H1 (cell line): ENCODE measurements around the gene SLC6A12. TPM values are rescaled to one million over a fixed set of nuclear protein-coding genes. Genes with fewer than 3 reads are reported as not detected.

ENCODE experiments used
- KDM1A ChIP-seq: fragments of 200-600, 300-600 bp; sonication (generic); IDR thresholded peaks from 2 replicates; pipeline ENCODE4 v1.7.1; 2016; ENCODE audit warnings: mild to moderate bottlenecking, low read length, borderline replicate concordance
- polyA plus RNA-seq, 7 experiments: library from polyadenylated mRNA; depleted of rRNA in 3 of 7; stranded (reverse) in 5 of 7; unstranded in 2 of 7; fragments of >200 nt in 5 of 7; fragments of 200-250 nt in 2 of 7; gene quantifications; 1 replicate in 5 of 7; 2 replicates in 1 of 7; 4 replicates in 1 of 7; pipeline versions ENCODE4 v1.2.1 to v1.2.3, GENCODE V29; 2011 to 2013; ENCODE audit warnings: missing spikeins in 2 of 7, mixed read lengths in 2 of 7
- total RNA-seq: library from RNA; stranded (reverse); fragmentation: NEBNext Ultra II Directional; extraction: Animal tissue kit (Norgen Biotek cat#: 25700); gene quantifications from 2 replicates; pipeline ENCODE4 v1.2.1, GENCODE V29; 2021

The SLC6A12 gene
- total and polyA plus RNA-seq, 2 of the 8 experiments (the other 6 are each of a cell fraction or from before 2014, with no cell fraction given) = 0.70 to 1.1 TPM

DNA sequence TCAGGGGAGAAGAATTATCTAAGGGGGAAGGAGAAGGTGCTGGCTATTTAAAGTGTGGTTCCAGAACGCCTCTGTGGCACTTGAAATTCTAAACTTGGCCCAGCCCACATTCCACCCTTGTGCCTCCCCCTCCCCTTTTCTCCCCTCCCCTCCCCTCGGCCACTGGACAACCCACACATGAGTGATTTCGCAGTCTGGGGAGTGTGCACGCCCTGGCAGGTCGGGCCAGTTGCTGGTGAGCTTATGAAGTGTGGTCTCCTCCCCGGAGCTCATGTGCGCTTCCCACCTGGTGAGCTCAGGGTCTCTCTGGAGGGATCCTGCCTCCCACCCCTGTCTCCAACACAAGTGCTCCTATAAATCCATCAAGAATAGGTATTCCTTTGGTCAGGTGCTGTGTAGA, 48.9 kb upstream of the SLC6A12 start, which contains the start of gene SLC6A13 (continued):
- no peak for TF ChIP-seq KDM1A
- TF ChIP-seq, all 59 proteins: peak for 0
